GM18861 (cell line): Measurements from ENCODE around the gene DHRSX.
"Not testable (repeated sequence)": the region's sequence is repeated elsewhere in the genome, so short reads cannot be mapped to it uniquely, and the experiment has no call there.

Experiments used
- ATAC-seq: cut with Tn5 transposase; IDR thresholded peaks from one replicate; pipeline ENCODE4 v1.9.1; 2021; ENCODE audit not compliant: unreplicated experiment

Gene DHRSX

GRCh38 chrX:2325076-2325784 lies 175.5 kb downstream of the DHRSX start:
- ATAC-seq = peak; percentile 54

GRCh38 chrX:2324151-2324550 lies 176.6 kb downstream of the DHRSX start:
- ATAC-seq = no peak

GRCh38 chrX:2321411-2321810 lies 179.4 kb downstream of the DHRSX start:
- ATAC-seq = no peak

- no peak for ATAC-seq
These were observed 180.0 kb downstream of the DHRSX start for GRCh38 chrX:2320580-2321327.

GRCh38 chrX:2320089-2320488 lies 180.7 kb downstream of the DHRSX start:
- ATAC-seq = no peak

- no peak for ATAC-seq
These were observed 182.4 kb downstream of the DHRSX start for GRCh38 chrX:2318371-2318770.

DNA sequence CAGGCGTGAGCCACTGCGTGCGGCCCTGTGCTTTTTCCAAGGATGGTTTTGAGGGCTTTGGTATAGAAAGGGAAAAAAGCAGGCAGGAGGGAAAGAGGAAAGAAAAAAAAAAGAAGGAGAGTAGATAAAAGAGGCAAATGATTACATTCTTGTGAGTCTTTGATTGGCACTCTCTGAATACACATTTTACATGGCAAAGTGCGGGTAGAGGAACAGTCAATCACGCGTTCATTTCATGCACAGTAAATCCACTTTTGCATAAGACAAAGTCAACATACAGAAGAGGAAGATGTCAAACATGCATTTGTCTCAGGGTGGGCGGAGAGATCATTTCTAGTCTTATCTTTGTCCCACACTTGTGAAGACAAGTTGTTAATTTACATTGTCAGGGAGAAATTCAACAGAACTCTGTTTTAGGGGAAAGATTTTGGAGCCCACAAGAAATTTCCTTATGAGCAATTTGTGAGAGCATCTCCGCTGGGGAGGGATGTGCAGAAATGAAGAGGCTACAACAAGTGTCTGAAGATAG lies 183.2 kb downstream of the DHRSX start:
- no peak for ATAC-seq

DNA sequence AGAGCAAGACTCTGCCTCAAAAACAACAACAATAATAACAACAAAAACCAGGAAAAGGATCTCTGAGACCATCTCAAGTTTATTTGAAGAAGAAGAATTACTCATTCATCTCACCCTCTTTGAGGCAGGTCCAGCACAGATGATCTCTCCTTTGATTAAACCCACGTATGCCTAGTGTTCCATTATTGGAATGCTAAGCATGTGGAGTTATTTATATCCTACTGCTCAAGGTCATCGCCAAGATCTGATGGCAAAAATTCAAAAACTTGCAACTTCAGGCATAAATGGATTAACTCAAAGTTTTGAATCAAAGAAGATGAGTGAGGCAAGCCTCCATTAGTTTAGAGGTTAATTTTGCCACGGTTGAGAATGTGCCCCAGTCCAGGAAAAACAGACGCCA lies 184.2 kb downstream of the DHRSX start:
- no peak for ATAC-seq

- no peak for ATAC-seq
These were observed 185.3 kb downstream of the DHRSX start for GRCh38 chrX:2315434-2315833.

GRCh38 chrX:2314831-2315365 lies 185.9 kb downstream of the DHRSX start:
- no peak for ATAC-seq

DNA sequence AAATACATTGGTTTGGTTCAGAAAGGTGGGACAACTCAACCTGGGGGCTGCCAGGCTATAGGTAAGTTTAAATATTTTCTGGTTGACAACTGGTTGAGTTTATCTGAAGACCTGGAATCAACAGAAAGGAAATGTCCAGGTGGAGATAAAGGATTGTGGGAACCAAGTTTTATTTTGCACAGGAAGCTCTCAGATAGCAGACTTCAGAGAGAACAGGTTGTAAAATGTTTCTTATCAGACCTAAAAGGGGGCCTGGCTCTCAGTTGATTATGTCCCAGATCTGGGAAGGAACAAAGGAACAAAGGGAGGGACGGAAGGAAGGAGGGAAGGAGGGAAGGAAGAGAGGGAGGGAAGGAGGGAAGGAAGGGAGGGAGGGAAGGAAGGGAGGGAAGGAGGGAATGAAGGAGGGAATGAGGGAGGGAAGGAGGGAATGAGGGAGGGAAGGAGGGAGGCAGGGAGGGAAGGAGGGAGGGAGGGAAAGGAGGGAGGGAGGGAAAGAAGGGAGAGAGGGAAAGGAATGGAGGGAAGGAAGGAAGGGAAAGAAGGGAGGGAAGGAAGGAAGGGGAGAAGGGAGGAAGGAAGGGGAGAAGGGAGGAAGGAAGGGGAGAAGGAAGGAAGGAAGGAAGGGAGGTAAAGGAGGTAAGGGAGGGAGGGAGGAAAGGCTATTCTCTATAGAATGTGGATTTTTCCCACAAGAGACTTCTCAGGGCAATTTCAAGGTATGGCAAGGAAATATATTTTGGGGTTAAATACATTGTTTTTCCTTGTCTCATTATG lies 186.7 kb downstream of the DHRSX start:
- no peak for ATAC-seq

GRCh38 chrX:2312061-2312591 lies 188.7 kb downstream of the DHRSX start:
- ATAC-seq = not testable (repeated sequence)

- no peak for ATAC-seq
These were observed 189.3 kb downstream of the DHRSX start for GRCh38 chrX:2311501-2311900.

DNA sequence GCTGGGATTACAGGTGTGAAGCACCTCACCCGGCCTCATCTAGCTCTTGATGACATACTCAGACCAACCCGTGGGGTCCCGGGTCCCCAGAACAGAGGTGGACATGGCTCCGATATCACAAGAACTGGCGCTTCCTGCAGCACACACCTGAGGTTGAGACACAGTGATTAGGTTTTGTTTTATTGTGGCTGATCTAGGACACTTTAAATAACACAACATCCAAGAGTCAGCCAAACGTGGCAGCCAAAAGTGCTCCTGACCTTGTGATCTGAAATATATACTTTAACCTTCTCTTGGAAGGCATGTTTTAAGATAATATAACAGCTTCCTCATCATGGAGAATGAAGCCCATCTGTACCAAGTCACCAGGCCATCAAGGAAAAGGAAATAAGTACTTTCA lies 198.9 kb downstream of the DHRSX start:
- ATAC-seq = no peak

GRCh38 chrX:2299871-2300270 lies 200.9 kb downstream of the DHRSX start:
- no peak for ATAC-seq

DNA sequence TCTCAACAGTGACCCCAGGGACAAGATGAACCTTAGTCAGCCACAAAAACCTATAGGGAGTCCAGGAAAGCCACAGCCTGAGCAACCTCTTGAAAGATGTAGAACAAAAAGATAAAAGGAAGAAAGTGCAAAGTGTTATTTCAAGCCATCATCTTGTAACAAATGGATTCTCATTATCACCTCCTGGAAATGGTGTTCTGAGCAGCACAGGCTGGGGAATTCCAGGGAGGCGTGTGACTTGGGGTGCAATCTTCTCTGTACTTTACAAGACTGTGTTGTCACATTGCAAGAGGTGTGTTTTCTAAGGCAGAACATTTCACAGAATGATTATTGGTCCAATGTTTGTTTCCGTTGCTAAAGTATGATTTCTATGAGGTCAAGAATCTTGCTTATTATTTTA lies 214.0 kb downstream of the DHRSX start:
- no peak for ATAC-seq

DNA sequence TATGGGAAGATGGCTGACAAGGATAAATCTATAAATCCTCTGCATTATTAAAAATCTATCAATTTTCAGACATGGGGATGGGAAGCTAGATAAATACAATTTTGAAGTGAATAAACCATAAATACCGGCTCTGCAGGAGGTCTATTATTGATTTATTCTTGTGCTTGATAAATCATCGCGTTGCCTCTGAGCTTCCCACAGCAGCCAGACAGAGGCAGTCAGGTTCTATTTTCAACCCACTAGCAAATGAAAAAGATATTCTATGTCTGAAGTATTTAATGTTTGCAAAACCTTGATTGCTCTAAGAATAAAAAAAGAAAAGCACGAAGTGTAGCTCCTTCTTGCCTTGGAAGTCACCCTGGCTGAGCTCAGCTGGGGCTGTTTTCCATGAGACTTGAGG lies 216.2 kb downstream of the DHRSX start:
- ATAC-seq = no peak

DNA sequence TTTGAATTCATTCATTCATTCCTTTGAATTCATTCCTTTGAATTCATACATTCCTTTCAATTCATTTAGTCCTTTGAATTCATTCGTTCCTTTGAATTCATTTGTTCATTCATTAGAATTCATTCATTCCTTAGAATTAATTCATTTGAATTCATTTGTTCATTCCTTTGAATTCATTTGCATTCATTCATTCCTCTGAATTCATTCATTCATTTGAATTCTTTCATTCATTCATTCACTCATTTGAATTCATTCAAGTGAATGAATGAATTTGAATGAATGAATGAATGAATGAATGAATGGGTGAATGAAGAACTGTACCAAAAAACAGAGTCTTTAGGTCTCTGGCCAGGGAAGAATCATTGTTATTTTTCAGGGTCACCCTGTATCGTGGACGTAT lies 216.6 kb downstream of the DHRSX start:
- ATAC-seq = no peak

DNA sequence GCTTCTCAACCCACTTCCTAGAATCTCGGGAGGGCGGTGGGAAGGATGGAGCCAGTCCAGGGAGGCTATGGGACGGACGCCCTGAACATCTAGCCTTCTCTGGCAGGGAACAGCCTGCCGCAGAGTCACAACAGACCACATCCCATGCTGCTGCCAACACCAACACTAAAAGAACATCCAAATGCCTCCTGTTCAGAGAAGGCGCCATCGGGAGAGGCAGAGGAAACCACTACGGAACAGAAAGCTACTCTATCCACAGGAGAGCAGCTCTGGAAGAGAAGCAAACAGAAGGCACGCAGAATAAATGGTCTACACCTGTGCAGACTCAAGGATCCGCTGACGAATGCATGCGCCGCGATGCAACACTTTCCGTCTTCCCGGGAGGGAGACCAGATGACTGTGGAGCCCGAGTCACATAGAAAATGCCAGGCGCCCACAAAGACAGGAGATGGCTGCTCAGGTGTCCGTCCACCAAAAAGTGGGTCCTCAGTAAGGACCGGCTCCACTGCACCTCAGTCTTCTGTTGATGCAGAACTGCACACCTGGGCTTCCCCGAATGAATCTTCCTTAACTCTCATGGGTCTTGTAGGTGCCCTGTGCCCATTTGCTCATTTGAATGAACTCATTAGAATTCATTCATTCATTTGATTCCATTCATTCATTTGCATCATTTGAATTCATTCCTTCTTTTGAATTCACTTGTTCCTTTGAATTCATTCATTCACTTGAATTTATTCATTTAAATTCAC lies 217.5 kb downstream of the DHRSX start:
- ATAC-seq = no peak

DNA sequence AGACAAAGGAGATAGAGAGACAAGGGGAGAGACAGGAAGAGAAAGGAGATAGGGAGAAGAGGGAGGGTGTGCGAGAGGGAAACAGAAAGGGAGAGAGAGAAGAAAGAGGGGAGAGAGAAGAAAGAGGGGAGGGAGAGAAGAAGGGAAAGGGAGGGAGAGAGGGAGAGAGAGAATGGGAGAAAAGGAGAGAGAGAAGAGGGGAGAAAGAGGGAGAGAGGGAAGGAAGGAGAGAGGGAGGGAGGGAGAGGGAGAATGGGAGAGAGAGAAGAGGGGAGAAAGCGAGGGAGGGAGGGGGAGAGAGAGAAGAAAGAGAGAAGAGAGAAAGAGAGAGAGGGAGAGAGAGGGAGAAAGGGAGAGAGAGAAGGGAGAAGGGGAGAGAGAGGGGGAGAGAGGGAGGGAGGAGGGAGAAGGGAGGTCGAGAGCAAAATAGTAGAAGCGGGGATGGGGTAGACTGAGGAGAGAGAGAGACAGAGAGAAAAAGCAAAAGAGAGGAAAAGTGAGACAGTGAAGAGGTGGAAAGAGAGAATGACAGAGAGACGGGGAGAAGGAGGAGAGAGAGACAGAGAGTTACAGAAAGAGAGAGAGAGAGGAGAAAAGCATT lies 218.2 kb downstream of the DHRSX start:
- no peak for ATAC-seq
